Brain microvascular endothelial cell (primary cell): Measurements from ENCODE around the gene CCL4.
"Not testable (repeated sequence)": the region's sequence is repeated elsewhere in the genome, so short reads cannot be mapped to it uniquely, and the experiment has no call there.

ENCODE experiments used
- DNase-seq: peaks from one replicate; pipeline ENCODE4 v3.0.0-alpha.2; 2020
- H3K27ac ChIP-seq: fragments of 250-450 bp; sonication (Bioruptor Pico); 2 replicates; pipeline ENCODE4 v1.5.1; 2020; ENCODE audit warnings: mild to moderate bottlenecking, moderate library complexity
- H3K27me3 ChIP-seq: fragments of 250-450 bp; sonication (Bioruptor Pico); replicated peaks from 2 replicates; pipeline ENCODE4 v1.5.1; 2020; ENCODE audit warnings: mild to moderate bottlenecking
- H3K36me3 ChIP-seq: fragments of 250-450 bp; sonication (Bioruptor Pico); replicated peaks from 2 replicates; pipeline ENCODE4 v1.5.1; 2020; ENCODE audit warnings: mild to moderate bottlenecking
- H3K4me3 ChIP-seq: 2 replicates; pipeline ENCODE4 v1.5.1; 2011; ENCODE audit warnings: low read depth, mild to moderate bottlenecking, control low read depth, low read length, moderate library complexity
- CTCF ChIP-seq: IDR thresholded peaks from 2 replicates; pipeline ENCODE4 v1.5.1; 2011; ENCODE audit warnings: low read depth, mild to moderate bottlenecking, moderate library complexity, low read length, control low read depth, inconsistent platforms; ENCODE audit errors: missing control alignments
- in situ Hi-C: cut with HindIII; loops from 2 replicates; pipeline ENCODE4 v1.10.0; 2017; ENCODE audit warnings: low sequenced_read_pairs, low pct_ligation_motif_present

Gene CCL4

GRCh38 chr17:36088670-36089338 lies 14.8 kb upstream of the CCL4 start:
- DNase-seq, result no peak
- H3K27me3 ChIP-seq, result no peaks in the 10 kb centered on the region
- TF ChIP-seq CTCF, result no peak
- H3K4me3 ChIP-seq, result no peak overlapping the region
- no peak overlapping the region for H3K27ac ChIP-seq
- H3K36me3 ChIP-seq, result no peaks in the 10 kb centered on the region
- in situ Hi-C loops, result no loop called here

GRCh38 chr17:36089339-36089865 lies 14.2 kb upstream of the CCL4 start:
- no peak for DNase-seq
- Histone ChIP-seq H3K27me3 (no peaks in the 10 kb centered on the region), H3K36me3 (no peaks in the 10 kb centered on the region), H3K27ac (no peak overlapping the region), H3K4me3 (no peak overlapping the region)
- in situ Hi-C loops, result no loop called here
- TF ChIP-seq CTCF, result no peak

- no peaks in the 10 kb centered on the region for H3K27me3 ChIP-seq
- in situ Hi-C loops, result no loop called here
- no peaks in the 10 kb centered on the region for H3K36me3 ChIP-seq
- H3K27ac ChIP-seq, result no peak within 1 kb of the TSS
- TF ChIP-seq CTCF, result no peak
- H3K4me3 ChIP-seq, result no peak within 1 kb of the TSS
- DNase-seq, result no peak
These were observed 13.5 kb upstream of the CCL4 start, which contains the start of gene CCL3 for GRCh38 chr17:36089888-36090836. Gene CCL3 (minus strand): TSS chr17:36090143. CDS start chr17:36090058, 85 bp downstream.

- in situ Hi-C loops, result no loop called here
- no peaks in the 10 kb centered on the region for H3K27me3 ChIP-seq
- TF ChIP-seq CTCF, result no peak
These were observed 11.4 kb upstream of the CCL4 start for GRCh38 chr17:36092230-36092629.

GRCh38 chr17:36092715-36093114 lies 10.9 kb upstream of the CCL4 start:
- in situ Hi-C loops, H3K27me3 ChIP-seq, H3K27ac ChIP-seq, H3K4me3 ChIP-seq, DNase-seq, H3K36me3 ChIP-seq: not testable (repeated sequence)

More at GRCh38 chr17:36092230-36092629, 11.4 kb upstream of the CCL4 start:
- H3K4me3 ChIP-seq, result no peak overlapping the region
- DNase-seq, result no peak
- H3K36me3 ChIP-seq, result no peaks in the 10 kb centered on the region
- H3K27ac ChIP-seq, result no peak overlapping the region

- Histone ChIP-seq H3K27me3 (no peaks in the 10 kb centered on the region), H3K36me3 (no peaks in the 10 kb centered on the region), H3K27ac (no peak overlapping the region), H3K4me3 (no peak overlapping the region)
- in situ Hi-C loops, result no loop called here
- no peak for DNase-seq
- no peak for TF ChIP-seq CTCF
These were observed 9.4 kb upstream of the CCL4 start for GRCh38 chr17:36094232-36094631.
